MM.1S (cell line): ENCODE measurements around the gene DENND2A.

Experiments
- CTCF ChIP-seq: fragments of 300-600 bp; sonication (generic); IDR thresholded peaks from 2 replicates; pipeline ENCODE4 v1.5.1; 2016; ENCODE audit warnings: antibody characterized with exemption, low read length, mixed read lengths
- EZH2phosphoT487 ChIP-seq: fragments of 300-600 bp; sonication (generic); IDR thresholded peaks from 2 replicates; pipeline ENCODE4 v1.6.1; 2018; ENCODE audit warnings: antibody characterized with exemption, low read length

- TF ChIP-seq CTCF (no peak), EZH2phosphoT487 (no peak)
Observed at GRCh38 chr7:140476698-140477261, 163.8 kb downstream of the DENND2A start.
